Adrenal gland (tissue), 12 donors: Measurements from ENCODE around the gene GLIPR2. TPM values are rescaled to one million over a fixed set of nuclear protein-coding genes. Genes with fewer than 3 reads are reported as not detected.

ENCODE experiments used
- DNase-seq, 7 donors: peaks; one replicate each; pipeline ENCODE4 v3.0.0-alpha.2; 2019 to 2020
- H3K27ac ChIP-seq, 5 donors: fragments of 200-600 bp; sonication (generic) in 4 of 5; 1 replicate in 3 of 5; 2 replicates in 2 of 5; pipeline versions ENCODE4 v1.5.1 to v1.8.0; 2016 to 2020; ENCODE audit warnings: mild to moderate bottlenecking in 1 of 5
- H3K27me3 ChIP-seq: fragments of 200-600 bp; 2 replicates; pipeline ENCODE4 v1.8.0; 2021
- H3K36me3 ChIP-seq, 2 donors: fragments of 200-600 bp; replicated peaks in 1 of 2; 1 replicate in 1 of 2; 2 replicates in 1 of 2; pipeline versions ENCODE4 v1.5.1 to v1.8.0; 2018 to 2022
- H3K4me1 ChIP-seq, 2 donors: fragments of 200-600 bp; replicated peaks in 1 of 2; 1 replicate in 1 of 2; 2 replicates in 1 of 2; pipeline versions ENCODE4 v1.5.1 to v1.8.0; 2018 to 2021
- H3K4me3 ChIP-seq, 4 donors: fragments of 200-600 bp; sonication (generic) in 3 of 4; one replicate each; pipeline ENCODE4 v1.5.1; 2016 to 2018
- H3K9me3 ChIP-seq, 3 donors: fragments of 200-600 bp; sonication (generic) in 1 of 3; replicated peaks in 1 of 3; 1 replicate in 2 of 3; 2 replicates in 1 of 3; pipeline versions ENCODE4 v1.5.1 to v1.8.0; 2016 to 2021
- CTCF ChIP-seq, 6 experiments: fragments of 450-650 bp in 4 of 6; fragments of 200-600 bp in 2 of 6; sonication (generic) in 1 of 6; IDR thresholded peaks; 1 replicate in 5 of 6; 2 replicates in 1 of 6; pipeline versions ENCODE4 v1.5.1 to v1.8.0; 2016 to 2021; ENCODE audit warnings: antibody characterized with exemption in 6 of 6, mild to moderate bottlenecking in 2 of 6, moderate library complexity in 1 of 6
- POLR2A ChIP-seq, 2 donors: fragments of 450-650 bp; IDR thresholded peaks; one replicate each; pipeline ENCODE4 v1.6.1; 2017; ENCODE audit warnings: antibody characterized with exemption in 2 of 2, mild to moderate bottlenecking in 2 of 2, moderate library complexity in 1 of 2
- WGBS, 4 donors: extraction: QIAGEN DNeasy Blood & Tissue Kit in 2 of 4; methylation state at CpG; one replicate each; pipeline versions ENCODE4 v1.1.5 to v1.1.7; 2013 to 2017; 5-methylcytosine and 5-hydroxymethylcytosine counted together
- intact Hi-C, 2 donors: fragments of 100-400 bp; cut with DNase I; formaldehyde crosslinking; loops; one replicate each; pipeline versions ENCODE4 v1.14.1 to v1.15.0; 2022 to 2023
- polyA plus RNA-seq, 3 donors: library from polyadenylated mRNA; stranded (reverse); fragments of 200-250 nt in 2 of 3; fragments of 350-450 nt in 1 of 3; fragmentation: Illumina TruSeq in 1 of 3; extraction: RNeasy Lipid Tissue Mini Kit (QIAGEN cat#74804) in 1 of 3; gene quantifications; one replicate each; pipeline ENCODE4 v1.2.3, GENCODE V29; 2013 to 2014
- total RNA-seq, 9 donors: library from RNA; depleted of rRNA in 4 of 9; stranded (reverse); fragments of >200 nt in 4 of 9; fragments of 120-200 nt in 1 of 9; fragmentation: NEBNext Ultra II Directional in 1 of 9; extraction: Animal tissue kit (Norgen Biotek cat#: 25700) in 1 of 9; gene quantifications; one replicate each; pipeline versions ENCODE4 v1.1.0 to v1.2.4, GENCODE V29; 2013 to 2023
- donor health status: healthy with polysubstance abuse.
- donor health status: Bipolar disorder and iron deficiency.
- donor health status: DM: yes; HTN: yes; CAD: no.
- donor health status: DM: no; HTN: no; CAD: no.
- donor health status: DM: no; HTN: no; CAD: no.
- donor health status: DM: yes; HTN: yes; CAD: no.

The GLIPR2 gene
- total and polyA plus RNA-seq, 12 donors, result 16.1 to 56.3 (median 33.5) TPM

DNA sequence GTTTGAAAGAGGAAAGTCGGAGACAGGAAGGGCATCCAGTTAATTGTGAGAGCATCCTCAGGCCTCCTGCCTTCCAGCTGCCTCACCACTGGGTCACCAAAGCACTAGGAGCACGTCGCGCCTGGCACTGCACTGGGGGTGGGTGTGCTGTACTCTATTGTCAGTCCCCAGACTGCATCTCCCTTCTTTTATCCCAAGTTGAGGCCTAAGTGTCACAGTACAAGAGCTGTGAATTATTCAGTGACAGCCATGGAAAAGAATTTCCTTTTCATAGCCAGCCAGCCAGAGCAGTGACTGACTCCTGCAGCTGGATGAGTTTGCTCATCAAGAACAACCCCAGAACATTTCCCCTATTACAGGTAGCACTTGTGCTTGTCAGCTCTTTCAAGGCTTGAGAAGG, 70.5 kb downstream of the GLIPR2 start:
- DNase-seq, result no peak
- Histone ChIP-seq H3K36me3 (peaks cover 0 to 94% of the 10 kb centered on the region in 2 donors), H3K27me3 (no peaks in the 10 kb centered on the region), H3K4me1 (peaks cover 32 to 42% of the 10 kb centered on the region in 2 donors), H3K27ac (peak overlapping the region in 3 of 5 donors; percentile 9 to 79 (median 63)), H3K9me3 (no peaks in the 10 kb centered on the region), H3K4me3 (no peak overlapping the region)
- intact Hi-C loops, result no loop called here
- TF ChIP-seq CTCF (IDR thresholded peaks at IDR 0.05) (no peak), POLR2A (IDR thresholded peaks at IDR 0.05) (no peak)
- WGBS, 4 donors, result 56 to 75% (median 70%) methylated on average over 4 of the region's 4 CpGs

DNA sequence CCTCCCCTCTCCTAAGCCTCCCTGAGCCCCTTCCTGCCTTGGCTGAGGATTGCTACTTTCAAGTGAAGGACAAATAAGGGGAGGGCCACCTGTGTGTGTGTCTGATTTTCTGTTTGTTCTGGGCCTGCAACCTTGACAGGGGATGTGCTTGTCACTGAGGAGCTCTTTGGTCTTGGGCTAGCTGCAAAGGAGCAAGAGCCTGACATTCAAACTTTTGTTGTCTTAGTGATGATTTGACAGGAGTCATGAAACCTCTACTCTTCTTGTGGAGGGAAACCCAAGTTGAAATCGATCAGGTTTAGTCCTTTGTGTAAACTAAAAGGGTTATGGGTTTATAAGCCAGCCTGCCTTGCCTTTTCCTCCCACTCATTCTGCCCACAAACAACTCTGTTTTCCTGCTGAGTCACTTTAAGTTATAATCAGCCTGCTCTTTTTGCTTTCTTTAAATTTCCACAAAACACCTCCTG, 71.0 kb downstream of the GLIPR2 start:
- TF ChIP-seq CTCF (IDR thresholded peaks at IDR 0.05) (no peak), POLR2A (IDR thresholded peaks at IDR 0.05) (no peak)
- peaks cover 0 to 94% of the 10 kb centered on the region in 2 donors for H3K36me3 ChIP-seq
- DNase-seq, result peak in 1 of 7 donors; percentile 16
- intact Hi-C loops, result no loop called here
- H3K27ac ChIP-seq, result peak overlapping the region in 3 of 5 donors; percentile 9 to 79 (median 63)
- H3K4me1 ChIP-seq, result peaks cover 32 to 42% of the 10 kb centered on the region in 2 donors
- H3K27me3 ChIP-seq, result no peaks in the 10 kb centered on the region
- no peak overlapping the region for H3K4me3 ChIP-seq
- WGBS, 4 donors, result 5 to 25% (median 19%) methylated on average over 1 of the region's 1 CpG
- no peaks in the 10 kb centered on the region for H3K9me3 ChIP-seq

GRCh38 chr9:36208521-36209253, 72.2 kb downstream of the GLIPR2 start:
- TF ChIP-seq POLR2A (IDR thresholded peaks at IDR 0.05) (no peak), CTCF (IDR thresholded peaks at IDR 0.05) (no peak)
- H3K4me3 ChIP-seq, result no peak overlapping the region
- H3K27me3 ChIP-seq, result no peaks in the 10 kb centered on the region
- intact Hi-C loops, result no loop called here
- H3K27ac ChIP-seq, result peak overlapping the region in 2 of 5 donors; percentile 63 to 79
- WGBS, 4 donors, result 73 to 84% (median 79%) methylated on average over 10 of the region's 10 CpGs
- peaks cover 32 to 42% of the 10 kb centered on the region in 2 donors for H3K4me1 ChIP-seq
- H3K36me3 ChIP-seq, result peaks cover 0 to 92% of the 10 kb centered on the region in 2 donors
- H3K9me3 ChIP-seq, result no peaks in the 10 kb centered on the region
- DNase-seq, result peak in 1 of 7 donors; percentile 44

DNA sequence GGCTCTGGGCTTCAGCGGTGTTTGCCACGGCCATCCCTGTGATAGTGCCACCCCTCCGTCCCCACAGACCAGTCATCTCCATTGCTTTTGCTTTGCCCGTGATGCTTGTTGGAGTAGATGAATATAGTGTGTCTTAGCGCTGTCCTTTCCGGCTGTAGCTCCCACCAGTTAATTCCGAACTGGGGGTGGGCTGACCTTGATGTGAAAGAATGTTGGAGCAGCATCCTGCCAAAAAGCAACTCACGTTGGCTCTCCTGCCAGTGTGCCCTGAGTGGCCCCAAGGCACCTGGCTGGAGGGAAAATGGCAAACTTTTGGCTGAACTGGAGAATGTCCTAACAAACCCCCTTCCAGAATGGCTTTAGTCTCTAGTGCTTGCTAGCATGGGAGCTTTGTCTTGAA, 74.2 kb downstream of the GLIPR2 start:
- intact Hi-C loops, result no loop called here
- peak overlapping the region in 3 of 5 donors; percentile 11 to 71 (median 28) for H3K27ac ChIP-seq
- peaks cover 39 to 60% of the 10 kb centered on the region in 2 donors for H3K4me1 ChIP-seq
- peak overlapping the region in 1 of 4 donors; percentile 3 for H3K4me3 ChIP-seq
- H3K9me3 ChIP-seq, result no peaks in the 10 kb centered on the region
- H3K27me3 ChIP-seq, result no peaks in the 10 kb centered on the region
- WGBS, 4 donors, result 50 to 71% (median 57%) methylated on average over 8 of the region's 8 CpGs
- H3K36me3 ChIP-seq, result peaks cover 0 to 73% of the 10 kb centered on the region in 2 donors
- DNase-seq, result peak in 6 of 7 donors; percentile 22 to 63 (median 57)
- TF ChIP-seq CTCF (IDR thresholded peaks at IDR 0.05) (no peak), POLR2A (IDR thresholded peaks at IDR 0.05) (peak in 1 of 2 donors; percentile 2)
